NK-92 treated with Interleukin-12 subunit alpha and Interleukin-12 subunit beta, amount 100 ng/mL, for 24 hours (cell line): ENCODE measurements around the gene DDX24.
A peak's percentile ranks its signal among the peaks of the same experiment; 100 is the strongest.

Experiments
- DNase-seq: peaks from one replicate; lab custom pipeline; 2025; lab: John Stamatoyannopoulos, UW

DDX24 gene, protein sequence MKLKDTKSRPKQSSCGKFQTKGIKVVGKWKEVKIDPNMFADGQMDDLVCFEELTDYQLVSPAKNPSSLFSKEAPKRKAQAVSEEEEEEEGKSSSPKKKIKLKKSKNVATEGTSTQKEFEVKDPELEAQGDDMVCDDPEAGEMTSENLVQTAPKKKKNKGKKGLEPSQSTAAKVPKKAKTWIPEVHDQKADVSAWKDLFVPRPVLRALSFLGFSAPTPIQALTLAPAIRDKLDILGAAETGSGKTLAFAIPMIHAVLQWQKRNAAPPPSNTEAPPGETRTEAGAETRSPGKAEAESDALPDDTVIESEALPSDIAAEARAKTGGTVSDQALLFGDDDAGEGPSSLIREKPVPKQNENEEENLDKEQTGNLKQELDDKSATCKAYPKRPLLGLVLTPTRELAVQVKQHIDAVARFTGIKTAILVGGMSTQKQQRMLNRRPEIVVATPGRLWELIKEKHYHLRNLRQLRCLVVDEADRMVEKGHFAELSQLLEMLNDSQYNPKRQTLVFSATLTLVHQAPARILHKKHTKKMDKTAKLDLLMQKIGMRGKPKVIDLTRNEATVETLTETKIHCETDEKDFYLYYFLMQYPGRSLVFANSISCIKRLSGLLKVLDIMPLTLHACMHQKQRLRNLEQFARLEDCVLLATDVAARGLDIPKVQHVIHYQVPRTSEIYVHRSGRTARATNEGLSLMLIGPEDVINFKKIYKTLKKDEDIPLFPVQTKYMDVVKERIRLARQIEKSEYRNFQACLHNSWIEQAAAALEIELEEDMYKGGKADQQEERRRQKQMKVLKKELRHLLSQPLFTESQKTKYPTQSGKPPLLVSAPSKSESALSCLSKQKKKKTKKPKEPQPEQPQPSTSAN

DNA sequence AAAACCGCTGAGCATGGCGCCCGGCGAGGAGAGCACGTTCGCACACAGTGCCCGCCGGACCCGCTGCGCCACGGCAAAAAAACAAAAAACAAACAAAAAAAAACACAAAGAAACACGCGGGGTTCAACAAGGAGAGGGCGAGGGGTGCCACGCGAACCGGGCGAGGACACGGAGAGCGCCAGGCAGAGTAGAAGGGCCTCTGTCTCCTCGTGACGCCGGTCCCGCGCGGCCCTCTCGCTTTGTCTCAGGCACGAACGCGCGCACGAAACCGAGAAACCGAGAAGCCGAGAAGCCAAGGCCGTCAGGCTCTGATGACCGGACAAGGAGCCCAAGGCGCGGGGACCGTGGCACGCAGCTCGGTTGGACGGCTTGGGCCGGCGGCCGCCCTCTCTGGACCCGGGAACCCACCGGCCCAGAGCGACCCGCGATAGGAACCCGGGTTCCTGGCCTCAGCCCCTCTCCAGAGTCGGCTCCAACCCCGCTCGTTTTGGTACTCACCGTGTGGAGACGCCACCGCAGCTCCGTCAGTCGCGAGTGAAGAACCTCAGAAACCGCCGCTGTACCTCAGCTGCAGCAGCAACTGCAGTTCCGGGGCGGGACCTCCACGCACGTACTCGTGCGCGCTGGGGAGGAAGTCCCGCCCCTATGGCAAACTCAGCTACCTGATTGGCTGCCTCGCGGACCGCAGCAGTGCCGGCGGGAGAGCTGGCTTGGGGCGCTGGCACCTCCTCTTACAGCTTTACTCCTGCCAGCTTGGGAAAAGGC is at the start of gene DDX24, which contains the start of gene IFI27L1:
DDX24 (minus strand) TSS at position 582 of the 765 bp plus-strand sequence. CDS start 1,460 bp downstream, outside the sequence.
IFI27L1 (plus strand) TSS at position 690 of the 765 bp plus-strand sequence. CDS start 15,628 bp downstream, outside the sequence.
- DNase-seq, result peak; percentile 93

DNA sequence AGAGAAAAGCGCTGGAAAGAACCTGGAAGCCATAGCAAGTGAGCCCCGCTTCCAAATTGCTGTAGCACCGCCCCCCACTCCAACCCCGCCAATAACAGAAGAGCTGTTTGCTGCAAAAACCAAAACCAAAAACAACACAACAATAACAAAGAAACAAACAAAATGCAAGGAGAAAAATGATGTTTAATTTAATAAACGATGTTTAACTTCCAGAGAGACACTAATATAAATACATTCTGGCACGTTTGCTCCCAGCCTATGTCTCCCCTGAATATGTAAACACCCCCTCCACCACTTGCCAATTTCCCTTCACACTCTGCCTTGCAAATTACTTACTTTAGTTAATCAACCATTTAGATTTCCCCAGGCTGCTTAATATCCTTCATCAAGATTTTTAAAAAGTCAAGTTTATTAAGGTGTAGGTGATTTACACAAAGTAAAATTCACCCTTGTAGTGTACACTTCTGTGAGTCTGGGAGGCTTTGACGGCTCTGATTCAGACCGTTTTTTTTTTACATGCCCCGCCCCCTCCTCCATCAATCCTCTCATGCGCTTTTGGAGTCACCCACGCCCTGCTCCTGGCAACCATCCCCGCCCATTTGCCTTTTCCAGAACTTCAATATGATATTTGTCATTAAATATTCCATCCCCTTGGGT is 48.9 kb upstream of the DDX24 start:
- DNase-seq, result peak; percentile 15

- DNase-seq, result peak; percentile 71
Observed at GRCh38 chr14:94129111-94129757, 48.2 kb upstream of the DDX24 start, which contains the start of gene IFI27L2. TSS of gene IFI27L2 (minus strand) at chr14:94129604. CDS start at chr14:94129564, 40 bp downstream.

GRCh38 chr14:94128216-94128839 is 47.3 kb upstream of the DDX24 start:
- DNase-seq, result no peak

DNA sequence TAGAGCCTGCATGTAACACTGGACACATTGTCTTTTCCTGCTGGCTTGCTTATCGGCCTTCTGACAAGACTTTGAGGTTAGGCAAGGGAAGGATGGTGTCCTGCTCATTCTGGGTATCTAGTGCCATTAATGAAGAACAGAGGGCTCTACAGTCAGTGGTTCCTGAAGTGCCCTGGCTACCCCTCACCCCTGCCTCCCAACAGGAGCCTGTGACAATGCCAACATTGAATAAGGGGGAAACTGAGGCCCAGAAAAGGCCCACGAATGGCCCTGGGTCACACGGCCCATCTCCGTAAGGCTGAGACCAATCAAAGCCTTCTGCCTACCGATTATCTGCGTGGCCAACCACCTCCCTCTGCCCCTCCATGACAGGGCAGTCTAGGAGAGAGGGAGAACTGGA is 46.3 kb upstream of the DDX24 start:
- DNase-seq, result no peak

DNA sequence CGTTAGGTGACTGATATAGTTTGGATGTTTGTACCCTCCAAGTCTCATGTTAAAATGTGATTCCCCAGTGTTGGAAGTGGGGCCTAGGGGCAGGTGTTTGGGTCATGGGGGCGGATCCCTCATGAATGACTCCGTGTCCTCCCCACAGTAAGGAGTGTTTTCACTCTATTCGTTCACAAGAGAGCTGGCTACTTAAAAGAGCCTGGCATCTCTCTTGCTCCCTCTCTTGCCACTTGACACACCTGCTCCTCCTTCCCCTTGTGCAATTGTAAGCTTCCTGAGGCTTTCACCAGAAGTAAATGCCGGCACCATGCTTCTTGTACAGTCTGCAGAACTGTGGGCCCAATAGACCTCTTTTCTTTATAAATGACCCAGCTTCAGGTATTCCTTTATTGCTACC is 45.8 kb upstream of the DDX24 start:
- DNase-seq, result no peak

- DNase-seq, result no peak
Observed at GRCh38 chr14:94126419-94126677, 45.3 kb upstream of the DDX24 start.

DNA sequence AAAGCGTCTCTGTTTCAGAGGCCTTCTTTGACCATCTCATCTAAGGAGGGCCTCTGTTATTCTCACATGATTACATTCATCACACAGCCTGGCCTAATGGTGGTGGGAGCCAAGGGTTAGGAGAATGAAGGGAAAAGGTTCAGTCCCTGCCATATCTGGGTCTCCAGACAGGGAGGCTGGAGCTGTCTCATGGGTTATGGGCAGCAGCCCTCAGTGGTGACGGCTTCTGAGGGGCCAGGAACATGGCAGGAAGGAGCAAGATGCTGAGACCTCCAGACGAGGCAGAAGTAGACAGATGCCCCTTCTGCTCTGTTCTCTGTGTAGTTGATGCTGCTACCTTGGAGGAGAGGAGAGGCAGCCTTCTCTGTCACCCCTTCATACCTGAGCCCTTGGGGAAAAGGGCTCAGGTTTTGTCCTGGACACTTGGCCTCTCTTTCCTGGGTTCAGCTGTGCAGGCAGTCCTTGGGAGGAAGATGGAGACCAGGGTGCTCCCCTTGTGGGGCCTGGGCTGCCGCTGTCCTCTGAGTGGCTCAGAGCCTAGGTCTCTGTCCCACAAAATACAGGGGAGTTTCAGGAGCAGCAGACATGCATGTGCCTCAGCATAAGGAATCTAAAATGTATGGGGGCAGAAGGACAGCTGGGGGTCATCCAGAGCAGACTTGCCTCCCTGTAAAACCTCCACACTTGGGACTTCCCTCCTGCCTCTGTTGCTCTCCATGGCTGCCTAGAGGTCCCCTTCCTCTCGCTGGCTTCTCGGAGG is 44.8 kb upstream of the DDX24 start:
- DNase-seq, result no peak

- no peak for DNase-seq
Observed at GRCh38 chr14:94124582-94125377, 43.8 kb upstream of the DDX24 start.

DNA sequence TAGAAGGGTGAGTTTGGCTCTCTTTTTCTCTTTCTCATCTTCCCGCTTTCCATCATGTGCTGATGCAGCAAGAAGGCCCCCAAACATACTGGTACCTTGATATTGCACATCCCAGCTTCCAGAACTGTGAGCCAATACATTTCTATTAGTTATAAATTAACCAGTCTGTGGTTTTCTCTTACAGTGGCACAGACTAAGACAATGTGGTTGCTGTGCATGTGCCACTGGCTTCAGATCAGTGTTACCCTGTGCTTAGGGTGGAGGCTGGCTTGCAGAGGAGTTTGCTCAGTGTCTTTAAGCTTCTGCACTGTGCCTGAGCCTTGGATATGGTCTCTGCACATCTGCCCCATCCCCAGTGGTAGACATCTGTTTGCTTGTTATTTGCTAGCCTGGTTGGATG is 42.9 kb upstream of the DDX24 start:
- no peak for DNase-seq

DNA sequence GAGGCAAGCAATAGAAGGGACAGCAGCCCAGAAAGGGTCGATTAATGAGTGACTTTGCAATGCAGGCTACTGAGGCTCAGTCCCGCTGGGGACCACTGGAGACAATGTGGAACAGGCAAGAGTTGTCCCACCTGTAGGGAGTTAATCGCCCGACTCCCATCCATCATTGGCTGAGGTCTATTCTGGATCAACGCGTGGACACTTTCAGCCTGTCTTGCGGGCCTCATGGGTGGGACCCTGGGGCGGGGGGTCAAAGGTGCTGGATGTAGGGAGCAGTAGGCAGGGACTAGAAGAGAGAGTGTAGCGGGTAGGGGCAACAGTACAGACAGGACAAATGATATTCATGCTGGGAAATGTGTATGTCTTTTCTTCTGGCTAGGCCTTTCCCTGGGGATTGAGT is 42.3 kb upstream of the DDX24 start:
- DNase-seq, result no peak

DNA sequence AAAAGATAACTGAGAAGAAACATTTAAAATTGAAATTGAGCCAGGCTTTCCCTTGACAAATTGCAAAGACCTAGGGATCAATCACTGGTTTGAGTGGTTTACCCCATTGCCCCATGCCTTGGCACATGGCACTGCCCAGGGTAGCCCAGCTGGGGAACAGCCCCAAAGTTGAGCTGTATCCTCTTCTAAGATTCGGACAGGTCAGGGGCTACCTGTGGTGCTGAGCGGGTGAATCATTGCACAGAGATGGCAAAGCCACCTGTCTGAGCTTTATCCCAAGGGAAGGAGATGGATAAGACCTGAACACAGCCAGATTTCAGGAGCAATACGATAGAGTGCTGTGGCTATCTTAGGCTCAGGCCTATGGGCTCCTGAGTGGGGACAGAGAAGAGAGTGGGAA is 41.4 kb upstream of the DDX24 start:
- DNase-seq, result no peak

- no peak for DNase-seq
Observed at GRCh38 chr14:94121485-94121884, 40.5 kb upstream of the DDX24 start.

GRCh38 chr14:94120667-94121340 is 39.8 kb upstream of the DDX24 start:
- DNase-seq, result no peak

DNA sequence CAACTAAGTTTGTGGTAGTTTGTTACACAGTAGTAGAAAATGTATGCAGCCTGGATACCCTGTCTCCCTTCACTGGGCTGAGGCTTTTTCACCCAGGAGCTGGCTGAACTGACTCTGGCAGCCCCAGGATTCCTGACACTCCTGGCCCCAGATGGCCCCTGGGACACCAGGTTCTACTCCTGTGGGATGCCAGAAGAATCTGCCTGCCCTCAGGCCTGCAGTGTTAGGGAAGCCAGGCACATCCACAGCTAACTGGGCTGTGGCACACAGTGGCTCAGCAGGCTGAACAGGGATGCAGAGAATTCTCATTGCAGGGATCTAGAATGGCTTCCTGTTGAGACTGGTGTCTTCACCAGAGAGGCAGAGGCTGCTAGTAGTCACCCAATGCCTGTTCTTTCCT is 38.1 kb upstream of the DDX24 start:
- DNase-seq, result no peak

DNA sequence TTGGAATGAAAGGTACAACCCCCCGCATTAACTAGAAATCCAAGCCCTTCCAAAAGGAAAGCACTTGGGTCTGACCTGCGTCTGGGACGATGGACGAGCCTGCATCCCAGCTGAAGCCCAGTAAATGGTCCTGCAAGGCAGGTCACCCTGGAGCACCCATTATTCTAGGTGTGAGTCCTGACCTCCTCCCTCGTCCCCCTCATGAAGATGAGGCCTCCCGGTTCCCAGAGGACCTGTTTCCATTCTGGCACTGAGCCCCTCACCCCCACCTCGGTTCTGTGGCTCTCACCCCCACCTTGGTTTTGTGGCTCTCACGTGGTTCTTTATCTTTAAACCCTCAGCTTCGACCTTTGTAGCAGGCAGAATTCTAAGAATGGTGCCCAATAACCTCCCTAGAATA is 36.9 kb upstream of the DDX24 start:
- no peak for DNase-seq

- DNase-seq, result no peak
Observed at GRCh38 chr14:94116701-94117100, 35.7 kb upstream of the DDX24 start.

- DNase-seq, result no peak
Observed at GRCh38 chr14:94115631-94116030, 34.6 kb upstream of the DDX24 start.
